Esophagus squamous epithelium (tissue), 4 donors: Measurements from ENCODE around the gene GPR65.

Experiments
- POLR2A ChIP-seq, 4 donors: fragments of 450-650 bp; IDR thresholded peaks; one replicate each; pipeline ENCODE4 v1.6.1; 2017; ENCODE audit warnings: antibody characterized with exemption in 4 of 4, mild to moderate bottlenecking in 4 of 4, moderate library complexity in 3 of 4
- TF ChIP-seq, protein P1 (sequence below), 6 experiments: fragments of 450-650 bp in 4 of 6; fragments of 200-600 bp in 2 of 6; sonication (generic) in 2 of 6; IDR thresholded peaks; one replicate each; pipeline ENCODE4 v1.5.1; 2016 to 2019; ENCODE audit warnings: antibody characterized with exemption in 6 of 6, mild to moderate bottlenecking in 4 of 6, moderate library complexity in 4 of 6

DNA sequence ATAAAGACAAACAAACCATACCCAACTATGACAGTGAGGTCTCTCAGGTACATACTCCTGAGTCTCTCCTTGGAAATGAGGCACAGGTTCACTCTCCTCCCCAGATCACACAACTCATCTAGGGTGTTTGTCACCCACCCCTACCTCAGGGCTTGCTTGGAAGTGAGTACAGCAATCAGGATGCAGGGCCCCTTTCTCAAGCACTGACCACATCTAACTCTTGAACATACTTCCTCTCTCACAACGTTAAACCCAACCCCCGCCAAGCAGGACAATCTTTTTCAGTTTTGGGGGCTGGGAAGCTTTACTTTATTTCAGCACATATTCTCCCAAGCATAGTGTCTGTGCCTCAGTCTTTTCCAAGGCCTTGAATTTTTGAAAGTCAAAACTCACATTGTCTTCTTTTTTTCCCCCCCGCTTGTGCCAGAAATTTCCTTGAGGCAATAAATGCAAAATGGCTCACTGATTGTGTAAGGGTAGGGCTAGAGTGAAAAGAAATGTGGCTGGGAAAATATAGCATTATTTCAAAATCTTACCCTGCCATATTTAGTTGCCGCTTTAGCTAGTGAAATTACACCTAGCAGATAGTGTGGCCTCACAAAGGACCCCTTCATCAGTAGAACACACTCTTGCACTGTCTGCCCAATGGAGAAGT lies 2.4 kb upstream of the GPR65 start:
- TF ChIP-seq, protein P1, sequence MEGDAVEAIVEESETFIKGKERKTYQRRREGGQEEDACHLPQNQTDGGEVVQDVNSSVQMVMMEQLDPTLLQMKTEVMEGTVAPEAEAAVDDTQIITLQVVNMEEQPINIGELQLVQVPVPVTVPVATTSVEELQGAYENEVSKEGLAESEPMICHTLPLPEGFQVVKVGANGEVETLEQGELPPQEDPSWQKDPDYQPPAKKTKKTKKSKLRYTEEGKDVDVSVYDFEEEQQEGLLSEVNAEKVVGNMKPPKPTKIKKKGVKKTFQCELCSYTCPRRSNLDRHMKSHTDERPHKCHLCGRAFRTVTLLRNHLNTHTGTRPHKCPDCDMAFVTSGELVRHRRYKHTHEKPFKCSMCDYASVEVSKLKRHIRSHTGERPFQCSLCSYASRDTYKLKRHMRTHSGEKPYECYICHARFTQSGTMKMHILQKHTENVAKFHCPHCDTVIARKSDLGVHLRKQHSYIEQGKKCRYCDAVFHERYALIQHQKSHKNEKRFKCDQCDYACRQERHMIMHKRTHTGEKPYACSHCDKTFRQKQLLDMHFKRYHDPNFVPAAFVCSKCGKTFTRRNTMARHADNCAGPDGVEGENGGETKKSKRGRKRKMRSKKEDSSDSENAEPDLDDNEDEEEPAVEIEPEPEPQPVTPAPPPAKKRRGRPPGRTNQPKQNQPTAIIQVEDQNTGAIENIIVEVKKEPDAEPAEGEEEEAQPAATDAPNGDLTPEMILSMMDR (IDR thresholded peaks at IDR 0.05): no peak
- TF ChIP-seq POLR2A (IDR thresholded peaks at IDR 0.05): no peak
